ENCODE data around the gene AKAP11.

The AKAP11 gene

GRCh38 chr13:42324704-42325103, 52.8 kb downstream of the AKAP11 start:
- DNase-seq (ENCODE audit: low read depth): no peak
- H3K4me3 ChIP-seq (ENCODE audit: low read depth, low read length): no peak overlapping the region
- no peak for TF ChIP-seq MYC (IDR thresholded peaks at IDR 0.05; ENCODE audit: low read depth, low read length)
- no peak for TF ChIP-seq POLR2A (IDR thresholded peaks at IDR 0.05; ENCODE audit: extremely low read depth, insufficient read length)
- TF ChIP-seq, protein P1, sequence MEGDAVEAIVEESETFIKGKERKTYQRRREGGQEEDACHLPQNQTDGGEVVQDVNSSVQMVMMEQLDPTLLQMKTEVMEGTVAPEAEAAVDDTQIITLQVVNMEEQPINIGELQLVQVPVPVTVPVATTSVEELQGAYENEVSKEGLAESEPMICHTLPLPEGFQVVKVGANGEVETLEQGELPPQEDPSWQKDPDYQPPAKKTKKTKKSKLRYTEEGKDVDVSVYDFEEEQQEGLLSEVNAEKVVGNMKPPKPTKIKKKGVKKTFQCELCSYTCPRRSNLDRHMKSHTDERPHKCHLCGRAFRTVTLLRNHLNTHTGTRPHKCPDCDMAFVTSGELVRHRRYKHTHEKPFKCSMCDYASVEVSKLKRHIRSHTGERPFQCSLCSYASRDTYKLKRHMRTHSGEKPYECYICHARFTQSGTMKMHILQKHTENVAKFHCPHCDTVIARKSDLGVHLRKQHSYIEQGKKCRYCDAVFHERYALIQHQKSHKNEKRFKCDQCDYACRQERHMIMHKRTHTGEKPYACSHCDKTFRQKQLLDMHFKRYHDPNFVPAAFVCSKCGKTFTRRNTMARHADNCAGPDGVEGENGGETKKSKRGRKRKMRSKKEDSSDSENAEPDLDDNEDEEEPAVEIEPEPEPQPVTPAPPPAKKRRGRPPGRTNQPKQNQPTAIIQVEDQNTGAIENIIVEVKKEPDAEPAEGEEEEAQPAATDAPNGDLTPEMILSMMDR (IDR thresholded peaks at IDR 0.05; ENCODE audit: low read depth, low read length): no peak
- TF ChIP-seq, protein P2, sequence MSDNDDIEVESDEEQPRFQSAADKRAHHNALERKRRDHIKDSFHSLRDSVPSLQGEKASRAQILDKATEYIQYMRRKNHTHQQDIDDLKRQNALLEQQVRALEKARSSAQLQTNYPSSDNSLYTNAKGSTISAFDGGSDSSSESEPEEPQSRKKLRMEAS (IDR thresholded peaks at IDR 0.05; ENCODE audit: low read depth, low read length): no peak

- TF ChIP-seq, protein P1 (IDR thresholded peaks at IDR 0.05; ENCODE audit: low read depth, low read length): no peak
- TF ChIP-seq, protein P2 (IDR thresholded peaks at IDR 0.05; ENCODE audit: low read depth, low read length): no peak
- DNase-seq (ENCODE audit: low read depth): no peak
- no peak overlapping the region for H3K4me3 ChIP-seq (ENCODE audit: low read depth, low read length)
Observed at GRCh38 chr13:42327725-42328124, 55.8 kb downstream of the AKAP11 start.

DNA sequence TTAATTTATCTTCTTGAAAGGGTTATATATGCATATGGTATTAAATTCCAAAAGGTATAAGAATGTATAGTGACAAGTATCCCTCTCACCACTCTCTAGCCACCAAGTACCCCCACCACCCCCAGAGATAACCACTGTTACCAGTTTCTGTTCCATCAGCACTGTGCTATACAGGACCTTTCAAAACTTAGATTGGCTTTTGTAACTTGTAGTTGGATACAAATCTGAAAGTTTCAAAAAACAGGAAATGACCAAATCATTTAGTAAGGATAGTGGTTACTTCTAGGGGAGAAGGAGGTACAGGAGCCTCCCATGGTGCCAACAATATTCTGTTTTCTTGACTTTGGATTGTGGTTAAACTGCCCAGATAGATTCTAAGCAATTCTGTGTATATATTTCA, 56.7 kb downstream of the AKAP11 start:
- H3K4me3 ChIP-seq (ENCODE audit: low read depth, low read length): no peak overlapping the region
- DNase-seq (ENCODE audit: low read depth): no peak
- TF ChIP-seq, protein P2 (IDR thresholded peaks at IDR 0.05; ENCODE audit: low read depth, low read length): no peak
- TF ChIP-seq, protein P1 (IDR thresholded peaks at IDR 0.05; ENCODE audit: low read depth, low read length): no peak
- TF ChIP-seq MYC (IDR thresholded peaks at IDR 0.05; ENCODE audit: low read depth, low read length) (no peak), POLR2A (IDR thresholded peaks at IDR 0.05; ENCODE audit: extremely low read depth, insufficient read length) (no peak)

GRCh38 chr13:42329239-42329638, 57.3 kb downstream of the AKAP11 start:
- DNase-seq (ENCODE audit: low read depth): no peak
- no peak for TF ChIP-seq MYC (IDR thresholded peaks at IDR 0.05; ENCODE audit: low read depth, low read length)
- TF ChIP-seq, protein P2 (IDR thresholded peaks at IDR 0.05; ENCODE audit: low read depth, low read length): no peak
- no peak for TF ChIP-seq POLR2A (IDR thresholded peaks at IDR 0.05; ENCODE audit: extremely low read depth, insufficient read length)
- TF ChIP-seq, protein P1 (IDR thresholded peaks at IDR 0.05; ENCODE audit: low read depth, low read length): no peak
- H3K4me3 ChIP-seq (ENCODE audit: low read depth, low read length): no peak overlapping the region

GRCh38 chr13:42331009-42331408, 59.1 kb downstream of the AKAP11 start:
- H3K4me3 ChIP-seq (ENCODE audit: low read depth, low read length): no peak overlapping the region
- DNase-seq (ENCODE audit: low read depth): no peak
- TF ChIP-seq, protein P1 (IDR thresholded peaks at IDR 0.05; ENCODE audit: low read depth, low read length): no peak
- TF ChIP-seq, protein P2 (IDR thresholded peaks at IDR 0.05; ENCODE audit: low read depth, low read length): no peak
- no peak for TF ChIP-seq MYC (IDR thresholded peaks at IDR 0.05; ENCODE audit: low read depth, low read length)
- TF ChIP-seq POLR2A (IDR thresholded peaks at IDR 0.05; ENCODE audit: extremely low read depth, insufficient read length): no peak
